ENCODE data around the gene ELK4.
A peak's percentile ranks its signal among the peaks of the same experiment; 100 is the strongest.

Gene ELK4

GRCh38 chr1:205636732-205637131 lies 4.9 kb upstream of the ELK4 start:
- H3K27ac ChIP-seq: peak overlapping the region; percentile 31
- TF ChIP-seq, protein P1, sequence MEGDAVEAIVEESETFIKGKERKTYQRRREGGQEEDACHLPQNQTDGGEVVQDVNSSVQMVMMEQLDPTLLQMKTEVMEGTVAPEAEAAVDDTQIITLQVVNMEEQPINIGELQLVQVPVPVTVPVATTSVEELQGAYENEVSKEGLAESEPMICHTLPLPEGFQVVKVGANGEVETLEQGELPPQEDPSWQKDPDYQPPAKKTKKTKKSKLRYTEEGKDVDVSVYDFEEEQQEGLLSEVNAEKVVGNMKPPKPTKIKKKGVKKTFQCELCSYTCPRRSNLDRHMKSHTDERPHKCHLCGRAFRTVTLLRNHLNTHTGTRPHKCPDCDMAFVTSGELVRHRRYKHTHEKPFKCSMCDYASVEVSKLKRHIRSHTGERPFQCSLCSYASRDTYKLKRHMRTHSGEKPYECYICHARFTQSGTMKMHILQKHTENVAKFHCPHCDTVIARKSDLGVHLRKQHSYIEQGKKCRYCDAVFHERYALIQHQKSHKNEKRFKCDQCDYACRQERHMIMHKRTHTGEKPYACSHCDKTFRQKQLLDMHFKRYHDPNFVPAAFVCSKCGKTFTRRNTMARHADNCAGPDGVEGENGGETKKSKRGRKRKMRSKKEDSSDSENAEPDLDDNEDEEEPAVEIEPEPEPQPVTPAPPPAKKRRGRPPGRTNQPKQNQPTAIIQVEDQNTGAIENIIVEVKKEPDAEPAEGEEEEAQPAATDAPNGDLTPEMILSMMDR (IDR thresholded peaks at IDR 0.05): no peak
- no peak for TF ChIP-seq ZFX (IDR thresholded peaks at IDR 0.05; ENCODE audit: borderline replicate concordance)

DNA sequence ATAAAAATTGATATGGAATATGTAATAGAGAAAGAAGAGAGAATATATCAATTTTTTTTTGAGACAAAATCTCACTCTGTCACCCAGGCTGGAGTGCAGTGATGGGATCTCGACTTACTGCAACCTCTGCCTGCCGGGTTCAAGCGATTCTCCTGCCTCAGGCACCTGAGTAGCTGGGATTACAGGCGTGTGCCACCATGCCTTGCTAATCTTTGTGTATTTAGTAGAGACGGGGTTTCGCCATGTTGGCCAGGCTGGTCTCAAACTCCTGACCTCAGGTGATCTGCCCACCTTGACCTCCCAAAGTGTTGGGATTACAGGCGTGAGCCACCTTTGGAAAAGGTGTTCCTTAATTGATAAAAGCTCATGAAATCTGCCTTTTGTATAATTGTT lies 4.3 kb upstream of the ELK4 start:
- H3K27ac ChIP-seq: peak overlapping the region; percentile 31; the same call in 1 of the 2 replicates

GRCh38 chr1:205633421-205633976 lies 1.7 kb upstream of the ELK4 start:
- peak overlapping the region; percentile 90 for H3K27ac ChIP-seq
- TF ChIP-seq, protein P1 (IDR thresholded peaks at IDR 0.05): no peak
- TF ChIP-seq ZFX (IDR thresholded peaks at IDR 0.05; ENCODE audit: borderline replicate concordance): no peak

DNA sequence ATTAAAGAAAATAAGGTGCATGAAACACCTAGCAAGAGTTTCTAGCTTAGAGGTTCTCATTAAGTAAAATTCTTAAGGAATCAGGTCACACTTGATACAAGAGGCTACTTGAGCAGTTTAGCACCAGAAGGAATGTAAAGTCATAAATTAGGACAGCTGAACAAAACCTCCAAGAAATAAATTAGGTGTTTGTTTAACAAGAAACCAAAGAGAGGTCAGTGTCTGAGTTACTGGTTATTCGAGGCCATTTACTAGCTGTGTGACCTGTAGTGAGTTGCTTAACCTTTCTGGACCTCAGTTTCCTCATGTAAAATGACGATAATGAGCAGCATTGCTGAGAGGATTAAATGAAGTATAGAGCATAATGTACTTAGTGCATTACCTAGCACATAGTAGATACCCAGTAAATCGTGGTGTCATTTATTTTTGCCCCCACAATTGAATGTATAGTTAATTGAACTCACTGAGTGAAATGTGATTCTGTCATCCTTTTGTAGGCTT lies 908 bp upstream of the ELK4 start:
- H3K27ac ChIP-seq: peak overlapping the region; percentile 90

DNA sequence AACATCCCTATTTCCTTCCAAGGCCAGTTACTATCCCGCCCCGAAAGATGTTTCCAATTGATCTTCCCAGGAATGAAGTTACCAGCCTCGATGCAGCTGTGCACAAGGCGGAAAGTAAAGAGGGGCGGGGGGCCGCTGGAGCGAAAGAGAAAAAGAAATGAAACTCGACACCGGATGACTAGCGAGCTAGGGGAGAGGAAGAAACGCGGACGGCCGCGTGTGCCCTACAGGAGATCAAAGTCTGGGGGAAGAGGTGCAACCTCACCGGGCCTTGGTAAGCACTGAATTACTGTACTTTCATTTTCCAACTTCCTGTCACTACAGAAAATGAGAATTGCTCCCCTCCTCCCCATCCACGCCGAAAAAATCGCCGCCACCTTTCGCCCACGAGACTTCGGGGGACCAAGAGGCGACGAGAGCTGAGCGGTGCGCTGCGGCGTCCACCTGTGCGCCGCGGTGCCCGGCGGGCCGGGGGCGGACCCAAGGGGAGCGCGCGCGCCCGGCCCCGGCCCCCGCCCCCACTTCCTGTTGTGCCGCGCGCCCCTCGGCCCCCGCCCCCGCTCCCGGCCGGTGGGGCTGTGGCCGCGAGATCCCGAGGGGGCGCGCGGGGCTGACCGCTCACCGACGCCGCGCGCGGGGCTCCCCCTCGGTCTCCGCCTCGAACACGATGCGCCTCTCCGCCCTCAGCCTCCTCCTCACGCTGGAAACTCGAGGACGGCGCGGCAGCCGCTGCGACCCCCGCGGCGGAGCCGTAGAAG lies 622 bp downstream of the ELK4 start:
- no peak for TF ChIP-seq ZFX (IDR thresholded peaks at IDR 0.05; ENCODE audit: borderline replicate concordance)
- TF ChIP-seq, protein P1 (IDR thresholded peaks at IDR 0.05): no peak

More for the DNA sequence above, 908 bp upstream of the ELK4 start:
- TF ChIP-seq ZFX (IDR thresholded peaks at IDR 0.05; ENCODE audit: borderline replicate concordance): no peak
- TF ChIP-seq, protein P1 (IDR thresholded peaks at IDR 0.05): no peak

GRCh38 chr1:205630651-205631009 lies 1.2 kb downstream of the ELK4 start:
- peak overlapping the region; percentile 90 for H3K27ac ChIP-seq
- TF ChIP-seq, protein P1 (IDR thresholded peaks at IDR 0.05): no peak
- TF ChIP-seq ZFX (IDR thresholded peaks at IDR 0.05; ENCODE audit: borderline replicate concordance): no peak

More for the DNA sequence above, 622 bp downstream of the ELK4 start:
- H3K27ac ChIP-seq: peak overlapping the region; percentile 90

DNA sequence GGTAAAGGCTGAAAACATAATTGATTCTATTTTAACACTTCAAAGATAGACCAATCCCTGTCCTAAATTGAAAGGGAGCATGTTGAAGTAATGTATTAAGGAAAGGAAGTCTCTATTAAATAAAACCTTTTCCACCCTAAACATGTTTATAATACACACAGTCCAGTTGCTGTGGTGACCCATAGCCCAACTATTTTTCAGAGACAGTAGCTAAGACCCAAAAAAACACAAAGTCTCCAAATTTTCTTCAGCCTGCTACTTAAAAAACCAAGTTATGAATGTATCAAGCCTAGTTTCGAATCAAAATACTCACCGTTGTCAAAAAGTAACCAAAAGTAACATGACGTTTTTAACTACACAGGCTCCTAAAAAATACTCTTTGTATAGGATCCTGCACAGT lies 1.6 kb downstream of the ELK4 start:
- H3K27ac ChIP-seq: peak overlapping the region; percentile 90
- TF ChIP-seq ZFX (IDR thresholded peaks at IDR 0.05; ENCODE audit: borderline replicate concordance): no peak
- TF ChIP-seq, protein P1 (IDR thresholded peaks at IDR 0.05): no peak

Data from 22Rv1 (cell line).